B cell (primary cell): ENCODE data around the gene SLC6A5. TPM values are rescaled to one million over a fixed set of nuclear protein-coding genes. Genes with fewer than 3 reads are reported as not detected.

ENCODE experiments used
- ATAC-seq: fragments of 200-7000 bp; cut with Tn5 transposase; one replicate; pipeline ENCODE4 v1.10.0; 2021; ENCODE audit warnings: low read depth, mild to moderate bottlenecking, moderate number of reproducible peaks, moderate library complexity
- CTCF ChIA-PET: fragments of 350-600 bp; sonication (Branson Sonifier 250); formaldehyde crosslinking; loops from one replicate; lab custom pipeline; 2021; ENCODE audit warnings: antibody characterized with exemption, inconsistent platforms; lab: Charles Lee
- POLR2A ChIA-PET: fragments of 350-600 bp; sonication (Branson Sonifier 250); formaldehyde crosslinking; loops from one replicate; lab custom pipeline; 2021; ENCODE audit warnings: antibody characterized with exemption; lab: Charles Lee
- DNase-seq: peaks from one replicate; pipeline ENCODE4 v3.0.0; 2013
- H2AFZ ChIP-seq: 2 replicates; pipeline ENCODE4 v1.6.1; 2012; ENCODE audit warnings: mild to moderate bottlenecking, low read depth, low read length; ENCODE audit not compliant: insufficient read depth, poor library complexity, severe bottlenecking
- H3K27ac ChIP-seq, 2 donors: 1 replicate in 1 of 2; 2 replicates in 1 of 2; pipeline ENCODE4 v1.5.1; 2012 to 2013; ENCODE audit warnings: low read length in 2 of 2, mild to moderate bottlenecking in 2 of 2, moderate library complexity in 1 of 2
- H3K27me3 ChIP-seq, 4 experiments: fragments of 200-600 bp in 1 of 4; sonication (generic) in 1 of 4; replicated peaks in 1 of 4; 1 replicate in 2 of 4; 2 replicates in 2 of 4; pipeline versions ENCODE4 v1.6.1 to v1.7.0; 2013 to 2016; ENCODE audit warnings: low read length in 3 of 4, mild to moderate bottlenecking in 2 of 4, mixed read lengths in 1 of 4, moderate library complexity in 1 of 4; ENCODE audit not compliant: insufficient read depth in 4 of 4, control insufficient read depth in 3 of 4; ENCODE audit errors: control extremely low read depth in 1 of 4
- H3K36me3 ChIP-seq, 2 experiments: replicated peaks in 1 of 2; 1 replicate in 1 of 2; 2 replicates in 1 of 2; pipeline versions ENCODE4 v1.6.1 to v1.7.1; 2013; ENCODE audit warnings: low read length in 1 of 2; ENCODE audit not compliant: insufficient read depth in 2 of 2, control insufficient read depth in 1 of 2; ENCODE audit errors: control extremely low read depth in 1 of 2, extremely low read depth in 1 of 2
- H3K4me1 ChIP-seq, 2 donors: fragments of 200-600 bp in 1 of 2; sonication (generic) in 1 of 2; 1 replicate in 1 of 2; 2 replicates in 1 of 2; pipeline versions ENCODE4 v1.5.1 to v1.6.1; 2013 to 2017; ENCODE audit warnings: low read length in 2 of 2; ENCODE audit not compliant: control insufficient read depth in 2 of 2, insufficient read depth in 2 of 2
- H3K4me2 ChIP-seq: replicated peaks from 2 replicates; pipeline ENCODE3; 2012; ENCODE audit warnings: mild to moderate bottlenecking, low read depth, low read length; ENCODE audit not compliant: poor library complexity, severe bottlenecking
- H3K4me3 ChIP-seq, 5 experiments: fragments of 200-600 bp in 1 of 5; sonication (generic) in 1 of 5; 1 replicate in 3 of 5; 2 replicates in 2 of 5; pipeline versions ENCODE4 v1.5.1 to v1.7.0; 2011 to 2016; ENCODE audit warnings: low read length in 4 of 5, mild to moderate bottlenecking in 4 of 5, low read depth in 2 of 5, control low read depth in 1 of 5, moderate library complexity in 1 of 5; ENCODE audit not compliant: insufficient read depth in 1 of 5; ENCODE audit errors: control extremely low read depth in 1 of 5, extremely low read depth in 1 of 5
- H3K79me2 ChIP-seq: fragments of 200-600 bp; sonication (generic); one replicate; pipeline ENCODE4 v1.6.0; 2016; ENCODE audit warnings: low read length; ENCODE audit not compliant: control insufficient read depth, insufficient read depth
- H3K9ac ChIP-seq: fragments of 200-600 bp; sonication (generic); 2 replicates; pipeline ENCODE4 v1.6.1; 2017; ENCODE audit warnings: mild to moderate bottlenecking, low read length, moderate library complexity
- H3K9me3 ChIP-seq, 3 donors: one replicate each; pipeline versions ENCODE4 v1.6.1 to v1.7.1; 2013; ENCODE audit warnings: low read length in 2 of 3; ENCODE audit not compliant: control insufficient read depth in 2 of 3, insufficient read depth in 1 of 3; ENCODE audit errors: control extremely low read depth in 1 of 3
- H4K20me1 ChIP-seq: 2 replicates; pipeline ENCODE4 v1.6.0; 2012; ENCODE audit warnings: mild to moderate bottlenecking, low read length; ENCODE audit not compliant: insufficient read depth, control insufficient read depth, poor library complexity, severe bottlenecking
- H3K27ac Mint-ChIP-seq: one replicate; pipeline ENCODE4 v1.8.0; 2021; ENCODE audit warnings: mixed read lengths
- H3K27me3 Mint-ChIP-seq: one replicate; pipeline ENCODE4 v1.8.0; 2021; ENCODE audit warnings: mixed read lengths
- H3K4me1 Mint-ChIP-seq: one replicate; pipeline ENCODE4 v1.8.0; 2021; ENCODE audit warnings: mixed read lengths
- H3K4me3 Mint-ChIP-seq: one replicate; pipeline ENCODE4 v1.8.0; 2021; ENCODE audit warnings: mixed read lengths
- H3K9me3 Mint-ChIP-seq: one replicate; pipeline ENCODE4 v1.8.0; 2022; ENCODE audit warnings: mixed read lengths; ENCODE audit not compliant: insufficient read depth
- EZH2 ChIP-seq: IDR thresholded peaks from 2 replicates; pipeline ENCODE4 v1.6.1; 2012; ENCODE audit warnings: borderline replicate concordance, low read depth, mild to moderate bottlenecking, moderate library complexity, low read length; ENCODE audit not compliant: insufficient read depth, poor library complexity, severe bottlenecking
- WGBS: methylation state at CpG from one replicate; pipeline ENCODE4 v1.1.5; 2013; ENCODE audit warnings: missing lambda C conversion rate; ENCODE audit not compliant: insufficient coverage; 5-methylcytosine and 5-hydroxymethylcytosine counted together
- intact Hi-C: fragments of 100-400 bp; cut with micrococcal nuclease; formaldehyde crosslinking; loops from one replicate; pipeline ENCODE4 v1.10.0; 2022
- polyA plus RNA-seq: library from polyadenylated mRNA; depleted of rRNA; stranded (reverse); fragments of >200 nt; gene quantifications from 2 replicates; pipeline ENCODE4 v1.2.3, GENCODE V29; 2012
- total RNA-seq, 2 donors: library from RNA; stranded (reverse); fragments of 120-200 nt in 1 of 2; gene quantifications; 1 replicate in 1 of 2; 2 replicates in 1 of 2; pipeline versions ENCODE4 v1.2.3 to v1.2.4, GENCODE V29; 2013 to 2022
- TF ChIP-seq, protein P1 (sequence below): fragments of 200-600 bp; IDR thresholded peaks from one replicate; pipeline ENCODE4 v1.8.0; 2022; ENCODE audit warnings: antibody characterized with exemption, mild to moderate bottlenecking

Gene SLC6A5
- total and polyA plus RNA-seq, 2 donors (not counting 1 experiment from before 2014, with no cell fraction given) = not detected

DNA sequence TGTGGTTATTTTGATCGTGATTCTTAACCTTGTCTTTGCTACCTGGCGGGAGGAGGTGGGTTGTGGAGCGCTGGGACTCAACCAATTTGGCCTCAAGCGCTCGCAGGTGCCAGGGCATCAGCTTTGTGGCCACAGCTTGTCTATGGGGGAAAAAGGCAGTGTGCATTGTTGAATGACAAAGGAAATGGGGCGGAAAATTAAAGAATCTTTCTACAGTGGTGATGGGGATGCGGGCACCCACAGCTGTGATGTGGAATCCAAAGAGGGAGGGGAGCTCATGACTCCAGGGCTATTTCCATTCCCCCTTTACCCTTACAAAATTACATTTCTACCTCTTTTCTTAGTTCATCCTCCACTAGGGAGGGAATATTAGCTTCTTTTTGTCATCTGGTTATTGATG, 1.1 kb downstream of the SLC6A5 start:
- intact Hi-C loops = no loop called here
- Histone ChIP-seq H4K20me1 (no peaks in the 10 kb centered on the region), H3K4me2 (no peak overlapping the region), H3K27ac (no peak overlapping the region), H3K36me3 (no peaks in the 10 kb centered on the region), H3K4me3 (no peak overlapping the region), H3K79me2 (no peaks in the 10 kb centered on the region), H3K9ac (no peak overlapping the region), H3K27me3 (peaks cover 0 to 89% (median 57%) of the 10 kb centered on the region in 4 experiments), H2AFZ (no peak overlapping the region), H3K4me1 (peaks cover 0 to 12% of the 10 kb centered on the region in 2 donors), H3K9me3 (peaks cover 0 to 37% (median 1%) of the 10 kb centered on the region in 3 donors)
- 4% methylated on average over 3 of the region's 7 CpGs for WGBS
- CTCF ChIA-PET = no interaction called here
- Mint-ChIP-seq H3K27ac (no peak overlapping the region), H3K4me3 (no peak overlapping the region), H3K4me1 (peaks cover 3% of the 10 kb centered on the region), H3K9me3 (peaks cover 2% of the 10 kb centered on the region), H3K27me3 (peaks cover 79% of the 10 kb centered on the region)
- TF ChIP-seq, protein P1, sequence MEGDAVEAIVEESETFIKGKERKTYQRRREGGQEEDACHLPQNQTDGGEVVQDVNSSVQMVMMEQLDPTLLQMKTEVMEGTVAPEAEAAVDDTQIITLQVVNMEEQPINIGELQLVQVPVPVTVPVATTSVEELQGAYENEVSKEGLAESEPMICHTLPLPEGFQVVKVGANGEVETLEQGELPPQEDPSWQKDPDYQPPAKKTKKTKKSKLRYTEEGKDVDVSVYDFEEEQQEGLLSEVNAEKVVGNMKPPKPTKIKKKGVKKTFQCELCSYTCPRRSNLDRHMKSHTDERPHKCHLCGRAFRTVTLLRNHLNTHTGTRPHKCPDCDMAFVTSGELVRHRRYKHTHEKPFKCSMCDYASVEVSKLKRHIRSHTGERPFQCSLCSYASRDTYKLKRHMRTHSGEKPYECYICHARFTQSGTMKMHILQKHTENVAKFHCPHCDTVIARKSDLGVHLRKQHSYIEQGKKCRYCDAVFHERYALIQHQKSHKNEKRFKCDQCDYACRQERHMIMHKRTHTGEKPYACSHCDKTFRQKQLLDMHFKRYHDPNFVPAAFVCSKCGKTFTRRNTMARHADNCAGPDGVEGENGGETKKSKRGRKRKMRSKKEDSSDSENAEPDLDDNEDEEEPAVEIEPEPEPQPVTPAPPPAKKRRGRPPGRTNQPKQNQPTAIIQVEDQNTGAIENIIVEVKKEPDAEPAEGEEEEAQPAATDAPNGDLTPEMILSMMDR = no peak
- TF ChIP-seq EZH2 = no peak
- POLR2A ChIA-PET = no interaction called here
- no peak for DNase-seq
- no peak for ATAC-seq

GRCh38 chr11:20601221-20601914, 2.0 kb downstream of the SLC6A5 start:
- H3K36me3 ChIP-seq = no peaks in the 10 kb centered on the region
- no peak overlapping the region for H3K9ac ChIP-seq
- H2AFZ ChIP-seq = no peak overlapping the region
- H3K27me3 Mint-ChIP-seq = peaks cover 79% of the 10 kb centered on the region
- no peaks in the 10 kb centered on the region for H3K79me2 ChIP-seq
- DNase-seq (no peak), ATAC-seq (no peak)
- peaks cover 0 to 89% (median 60%) of the 10 kb centered on the region in 4 experiments for H3K27me3 ChIP-seq
- peaks cover 0 to 11% of the 10 kb centered on the region in 2 donors for H3K4me1 ChIP-seq
- H3K4me3 ChIP-seq = no peak overlapping the region
- no peak overlapping the region for H3K4me2 ChIP-seq
- WGBS = 11% methylated on average over 61 of the region's 63 CpGs
- intact Hi-C loops = no loop called here
- no peak overlapping the region for H3K27ac Mint-ChIP-seq
- H3K4me1 Mint-ChIP-seq = peaks cover 3% of the 10 kb centered on the region
- H3K9me3 ChIP-seq = peaks cover 0 to 41% (median 1%) of the 10 kb centered on the region in 3 donors
- H3K4me3 Mint-ChIP-seq = no peak overlapping the region
- H3K9me3 Mint-ChIP-seq = peaks cover 2% of the 10 kb centered on the region
- no peak for TF ChIP-seq EZH2
- TF ChIP-seq, protein P1 = no peak
- H3K27ac ChIP-seq = no peak overlapping the region
- ChIA-PET CTCF (no interaction called here), POLR2A (no interaction called here)
- H4K20me1 ChIP-seq = no peaks in the 10 kb centered on the region
